Mesodermal cell (in vitro differentiated cells): ENCODE measurements around the gene GZMH.
"Not testable (repeated sequence)": the region's sequence is repeated elsewhere in the genome, so short reads cannot be mapped to it uniquely, and the experiment has no call there.

Experiments
- H3K27ac ChIP-seq: 2 replicates; pipeline ENCODE4 v1.7.0; 2013; ENCODE audit warnings: mild to moderate bottlenecking, low read depth, low read length, moderate library complexity; ENCODE audit not compliant: severe bottlenecking
- H3K36me3 ChIP-seq: 2 replicates; pipeline ENCODE4 v1.7.1; 2013; ENCODE audit warnings: mild to moderate bottlenecking, low read length, moderate library complexity; ENCODE audit not compliant: control insufficient read depth, insufficient read depth
- H3K4me1 ChIP-seq: one replicate; pipeline ENCODE4 v1.7.1; 2013; ENCODE audit warnings: mild to moderate bottlenecking, low read length; ENCODE audit not compliant: insufficient read depth, control insufficient read depth, poor library complexity, severe bottlenecking
- H3K4me3 ChIP-seq: 2 replicates; pipeline ENCODE4 v1.7.0; 2013; ENCODE audit warnings: low read length, control low read depth, mild to moderate bottlenecking; ENCODE audit not compliant: insufficient read depth, poor library complexity, severe bottlenecking; ENCODE audit errors: extremely low read depth
- H3K9me3 ChIP-seq: 2 replicates; pipeline ENCODE4 v1.7.1; 2013; ENCODE audit warnings: mild to moderate bottlenecking, low read length, moderate library complexity; ENCODE audit not compliant: control insufficient read depth
- WGBS, 2 experiments: methylation state at CpG; one replicate each; pipeline ENCODE4 v1.1.5; 2013; ENCODE audit warnings: missing lambda C conversion rate in 2 of 2; ENCODE audit not compliant: insufficient coverage in 2 of 2; 5-methylcytosine and 5-hydroxymethylcytosine counted together

The GZMH gene

DNA sequence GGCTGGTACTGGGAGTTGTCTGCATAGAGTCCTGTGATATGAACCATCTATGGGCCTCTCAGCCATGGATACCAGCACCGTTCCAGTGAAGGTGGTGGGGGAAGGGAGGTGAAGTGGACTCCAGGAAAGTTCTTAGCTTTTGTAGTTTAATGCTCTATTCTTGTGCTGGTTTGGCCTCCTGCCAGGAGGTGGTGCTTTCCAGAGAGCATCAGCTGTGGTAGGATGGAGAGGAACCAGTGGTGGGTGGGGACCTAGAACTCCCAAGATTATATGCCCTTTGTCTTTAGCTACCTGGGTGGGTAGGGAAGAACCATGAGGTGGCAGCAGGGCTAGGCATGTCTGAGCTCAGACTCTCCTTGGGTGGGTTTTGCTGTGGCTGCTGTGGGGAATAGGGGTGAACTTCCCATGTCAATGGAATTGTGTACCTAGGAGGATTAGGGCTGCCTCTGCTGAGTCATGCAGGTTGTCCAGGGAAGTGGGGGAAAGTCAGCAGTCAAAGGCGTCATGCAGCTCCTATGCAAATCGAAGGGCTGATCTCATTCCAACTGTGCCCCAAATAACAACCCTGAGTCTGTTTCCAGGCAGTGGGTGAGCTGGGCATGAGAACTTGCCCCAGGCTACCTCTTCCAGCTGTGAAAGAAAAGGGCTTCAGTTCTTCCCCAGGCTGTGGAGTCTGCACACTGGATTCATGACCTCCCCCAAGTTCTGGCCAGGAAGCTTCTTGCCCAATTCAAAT is 14.2 kb downstream of the GZMH start:
- H3K9me3 ChIP-seq = peaks cover 3% of the 10 kb centered on the region
- no peaks in the 10 kb centered on the region for H3K4me1 ChIP-seq
- H3K4me3 ChIP-seq = no peak overlapping the region
- no peak overlapping the region for H3K27ac ChIP-seq
- WGBS, 2 experiments = 86 to 93% methylated on average over 2 to 3 of the region's 3 CpGs
- H3K36me3 ChIP-seq = no peaks in the 10 kb centered on the region

DNA sequence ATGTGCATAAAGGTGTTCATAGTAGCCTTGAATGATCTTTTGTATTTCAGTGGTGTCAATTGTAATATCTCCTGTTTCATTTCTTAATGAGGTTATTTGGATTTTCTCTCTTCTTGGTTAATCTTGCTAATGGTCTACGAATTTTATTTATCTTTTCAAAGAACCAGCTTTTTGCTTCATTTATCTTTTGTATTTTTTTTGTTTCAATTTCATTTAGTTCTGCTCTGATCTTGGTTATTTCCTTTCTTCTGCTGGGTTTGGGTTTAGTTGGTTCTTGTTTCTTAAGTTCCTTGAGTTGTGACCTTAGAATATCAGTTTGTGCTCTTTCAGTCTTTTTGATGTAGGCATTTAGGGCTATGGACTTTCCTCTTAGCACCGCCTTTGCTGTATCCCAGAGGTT is 18.5 kb downstream of the GZMH start:
- H3K9me3 ChIP-seq, H3K4me1 ChIP-seq, H3K4me3 ChIP-seq, H3K36me3 ChIP-seq, H3K27ac ChIP-seq: not testable (repeated sequence)
- WGBS, 2 experiments = no CpG with 5 or more reads among the region's 2 CpGs

GRCh38 chr14:24584402-24584801 is 25.1 kb downstream of the GZMH start:
- not testable (repeated sequence) for H3K27ac ChIP-seq, H3K4me1 ChIP-seq, H3K9me3 ChIP-seq, H3K36me3 ChIP-seq, H3K4me3 ChIP-seq
- WGBS, 2 experiments = no CpG with 5 or more reads among the region's 3 CpGs

DNA sequence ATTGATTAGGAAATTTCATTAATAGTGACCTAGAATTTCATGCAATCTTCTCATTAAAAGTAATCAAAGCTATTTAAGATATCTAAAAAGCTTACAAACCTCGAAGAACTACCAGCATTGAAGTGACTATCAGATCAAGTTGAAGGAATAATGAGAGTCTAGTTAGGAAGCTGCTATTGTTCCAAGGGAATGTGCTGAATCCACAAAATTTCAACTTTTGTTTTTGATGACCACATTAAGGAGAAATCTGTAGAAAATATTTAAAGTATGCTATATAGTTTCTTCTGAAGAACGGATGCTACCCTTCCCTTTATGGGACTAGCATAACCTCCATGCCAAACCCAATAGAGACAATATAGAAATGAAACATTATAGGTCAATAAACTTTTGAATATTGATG is 30.9 kb downstream of the GZMH start:
- Histone ChIP-seq H3K4me3 (no peak overlapping the region), H3K27ac (no peak overlapping the region), H3K4me1 (no peaks in the 10 kb centered on the region), H3K36me3 (no peaks in the 10 kb centered on the region), H3K9me3 (peaks cover 3% of the 10 kb centered on the region)
- WGBS, 2 experiments = no CpG with 5 or more reads among the region's 2 CpGs

DNA sequence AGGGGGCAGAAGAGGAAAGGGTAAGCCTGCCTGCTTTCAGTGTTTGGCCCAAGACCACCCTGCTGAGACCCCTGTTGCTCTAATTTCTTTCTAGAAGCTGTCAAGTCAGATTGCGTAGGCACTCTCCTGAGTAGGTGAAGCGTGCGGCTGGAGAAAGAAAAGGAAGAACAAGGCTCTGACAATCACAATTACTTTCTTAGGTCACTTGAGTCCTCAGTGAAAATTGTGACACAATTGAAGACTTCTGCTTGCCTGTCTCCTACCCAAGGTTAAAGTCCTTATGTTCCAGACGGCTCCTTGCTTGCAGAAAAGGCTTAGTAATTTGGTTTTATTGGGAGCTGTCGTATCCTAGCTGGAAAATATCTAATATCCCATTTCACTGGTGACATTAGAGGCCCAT is 32.7 kb downstream of the GZMH start:
- no peaks in the 10 kb centered on the region for H3K9me3 ChIP-seq
- H3K4me1 ChIP-seq = no peaks in the 10 kb centered on the region
- no peak overlapping the region for H3K27ac ChIP-seq
- no peaks in the 10 kb centered on the region for H3K36me3 ChIP-seq
- H3K4me3 ChIP-seq = no peak overlapping the region
- WGBS, 2 experiments = 93 to 100% methylated on average over 3 to 4 of the region's 5 CpGs

- H3K27ac ChIP-seq = no peak within 1 kb of the TSS
- no peak within 1 kb of the TSS for H3K4me3 ChIP-seq
- H3K36me3 ChIP-seq = no peaks in the 10 kb centered on the region
- H3K9me3 ChIP-seq = no peaks in the 10 kb centered on the region
- H3K4me1 ChIP-seq = no peaks in the 10 kb centered on the region
- 88 to 90% methylated on average over 3 of the region's 3 CpGs for WGBS, 2 experiments
Measured at GRCh38 chr14:24576182-24576581, 33.3 kb downstream of the GZMH start, which contains the start of gene CTSG. Gene CTSG, minus strand, starts transcription at chr14:24576250. Its CDS starts 27 bp downstream, at chr14:24576223.

DNA sequence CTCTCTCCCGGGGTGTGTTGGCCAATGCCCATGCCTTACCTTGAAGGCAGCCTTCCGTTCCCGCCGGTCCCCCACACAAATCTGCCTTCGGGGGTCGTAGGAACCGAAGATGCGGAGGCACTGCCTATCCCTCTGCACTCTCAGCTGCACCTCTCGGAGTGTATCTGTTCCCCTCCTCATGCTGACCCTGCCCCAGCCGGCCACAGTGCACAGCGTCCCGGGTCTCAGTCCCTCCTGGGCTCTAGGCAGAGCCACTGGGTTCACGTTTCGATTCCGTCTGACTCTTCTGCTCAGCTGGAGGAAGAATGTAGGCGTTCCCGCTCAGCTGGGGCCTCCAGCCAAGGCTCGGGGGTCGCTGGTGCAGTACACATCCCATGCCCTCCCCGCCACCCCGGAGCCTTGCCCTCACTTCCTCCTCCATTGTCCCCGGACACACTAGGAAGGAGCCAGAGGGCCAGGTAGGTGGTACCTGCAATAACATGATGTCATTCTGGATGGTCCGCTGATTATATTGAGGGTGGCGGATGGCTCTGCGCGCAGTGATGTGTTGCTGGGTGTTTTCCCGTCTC is 35.2 kb downstream of the GZMH start:
- WGBS, 2 experiments = 92 to 94% methylated on average over 19 to 22 of the region's 27 CpGs
- no peak overlapping the region for H3K27ac ChIP-seq
- H3K4me1 ChIP-seq = no peaks in the 10 kb centered on the region
- no peaks in the 10 kb centered on the region for H3K36me3 ChIP-seq
- H3K9me3 ChIP-seq = no peaks in the 10 kb centered on the region
- H3K4me3 ChIP-seq = no peak overlapping the region

- WGBS, 2 experiments = 88 to 100% methylated on average over 1 to 2 of the region's 2 CpGs
- peaks cover 15% of the 10 kb centered on the region for H3K9me3 ChIP-seq
- no peak overlapping the region for H3K4me3 ChIP-seq
Measured at GRCh38 chr14:24566318-24566717, 43.2 kb downstream of the GZMH start.

DNA sequence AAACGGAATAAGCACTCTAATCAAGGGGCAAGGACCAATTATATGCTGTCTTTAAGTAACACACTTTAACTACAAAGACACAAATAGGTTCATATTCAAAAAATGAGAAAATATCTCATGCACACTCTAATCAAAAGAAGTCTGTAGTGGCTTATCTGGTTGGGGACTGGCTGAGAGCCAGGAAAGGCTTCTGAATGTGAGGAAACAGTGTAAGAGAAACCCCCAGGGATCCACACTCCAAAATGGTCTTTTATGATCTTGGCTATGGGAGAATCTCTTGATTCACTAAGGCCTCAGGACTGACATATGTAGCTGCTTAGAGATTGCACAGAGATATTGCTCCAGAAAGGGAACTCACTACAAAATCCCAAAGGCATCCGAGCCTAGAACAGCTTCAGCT is 43.7 kb downstream of the GZMH start:
- WGBS, 2 experiments = no CpG with 5 or more reads among the region's 2 CpGs
- peaks cover 15% of the 10 kb centered on the region for H3K9me3 ChIP-seq
- H3K27ac ChIP-seq = no peak overlapping the region
- H3K36me3 ChIP-seq = no peaks in the 10 kb centered on the region
- H3K4me1 ChIP-seq = no peaks in the 10 kb centered on the region
- no peak overlapping the region for H3K4me3 ChIP-seq

More at GRCh38 chr14:24566318-24566717, 43.2 kb downstream of the GZMH start:
- Histone ChIP-seq H3K27ac (no peak overlapping the region), H3K36me3 (no peaks in the 10 kb centered on the region), H3K4me1 (no peaks in the 10 kb centered on the region)

DNA sequence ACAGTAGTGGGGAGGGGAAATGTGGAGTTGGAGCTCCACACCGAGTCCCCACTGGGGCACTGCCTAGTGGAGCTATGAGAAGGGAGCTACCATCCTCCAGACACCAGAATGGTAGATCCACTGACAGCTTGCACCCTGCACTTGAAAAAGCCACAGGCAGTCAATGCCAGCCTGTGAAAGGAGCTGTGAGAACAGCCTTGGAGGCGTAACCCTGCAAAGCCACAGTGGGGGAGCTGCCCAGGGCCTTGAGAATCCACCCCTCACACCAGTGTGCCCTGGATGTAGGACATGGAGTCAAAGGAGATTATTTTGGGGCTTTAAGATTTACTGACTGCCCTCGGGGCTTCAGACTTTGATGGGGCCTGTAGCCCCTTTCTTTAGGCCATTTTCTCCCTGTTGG is 46.0 kb downstream of the GZMH start:
- no peaks in the 10 kb centered on the region for H3K4me1 ChIP-seq

DNA sequence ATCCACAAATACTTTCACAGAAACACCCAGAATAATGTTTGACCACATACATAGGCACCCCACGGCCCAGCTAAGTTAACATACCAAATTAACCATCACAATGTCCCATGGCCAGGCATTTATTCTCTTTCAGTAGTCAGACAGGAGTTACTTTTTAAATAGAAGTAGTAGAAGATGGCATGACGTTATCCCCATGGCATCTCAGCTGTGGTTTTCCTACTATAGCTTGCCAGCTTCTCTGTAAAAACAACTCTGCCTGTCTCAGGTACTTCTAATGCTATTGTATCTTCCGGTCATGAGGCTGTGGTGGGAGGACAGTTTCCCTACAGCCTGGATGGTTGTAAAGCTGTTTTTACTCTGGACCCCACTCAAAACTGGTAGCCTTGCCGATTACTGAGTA is 52.7 kb downstream of the GZMH start:
- Histone ChIP-seq H3K9me3 (no peaks in the 10 kb centered on the region), H3K36me3 (no peaks in the 10 kb centered on the region), H3K27ac (no peak overlapping the region), H3K4me1 (no peaks in the 10 kb centered on the region), H3K4me3 (no peak overlapping the region)
- 88% methylated on average over 3 of the region's 4 CpGs; no CpG with 5 or more reads in 1 of the 2 experiments for WGBS, 2 experiments

More for the DNA sequence above, 46.0 kb downstream of the GZMH start:
- H3K36me3 ChIP-seq = no peaks in the 10 kb centered on the region
- no peak overlapping the region for H3K4me3 ChIP-seq
- no peak overlapping the region for H3K27ac ChIP-seq
- 71 to 100% methylated on average over 1 to 2 of the region's 3 CpGs for WGBS, 2 experiments
- peaks cover 15% of the 10 kb centered on the region for H3K9me3 ChIP-seq
